GM12892 (cell line): ENCODE measurements around the gene CLNK.

Experiments used
- POLR2A ChIP-seq: IDR thresholded peaks from 2 replicates; pipeline ENCODE4 v1.6.1; 2011; ENCODE audit warnings: low read depth, low read length, control low read depth
- POLR2AphosphoS5 ChIP-seq: IDR thresholded peaks from 2 replicates; pipeline ENCODE4 v1.6.1; 2011; ENCODE audit warnings: low read depth, low read length, control low read depth
- TAF1 ChIP-seq: IDR thresholded peaks from 2 replicates; pipeline ENCODE4 v1.6.1; 2011; ENCODE audit warnings: low read depth, mild to moderate bottlenecking, control low read depth, low read length, borderline replicate concordance

- TF ChIP-seq POLR2AphosphoS5 (no peak), POLR2A (no peak), TAF1 (no peak)
Observed at GRCh38 chr4:10696253-10696652, 11.7 kb upstream of the CLNK start.
